ENCODE results near the gene GPC2.

DNA sequence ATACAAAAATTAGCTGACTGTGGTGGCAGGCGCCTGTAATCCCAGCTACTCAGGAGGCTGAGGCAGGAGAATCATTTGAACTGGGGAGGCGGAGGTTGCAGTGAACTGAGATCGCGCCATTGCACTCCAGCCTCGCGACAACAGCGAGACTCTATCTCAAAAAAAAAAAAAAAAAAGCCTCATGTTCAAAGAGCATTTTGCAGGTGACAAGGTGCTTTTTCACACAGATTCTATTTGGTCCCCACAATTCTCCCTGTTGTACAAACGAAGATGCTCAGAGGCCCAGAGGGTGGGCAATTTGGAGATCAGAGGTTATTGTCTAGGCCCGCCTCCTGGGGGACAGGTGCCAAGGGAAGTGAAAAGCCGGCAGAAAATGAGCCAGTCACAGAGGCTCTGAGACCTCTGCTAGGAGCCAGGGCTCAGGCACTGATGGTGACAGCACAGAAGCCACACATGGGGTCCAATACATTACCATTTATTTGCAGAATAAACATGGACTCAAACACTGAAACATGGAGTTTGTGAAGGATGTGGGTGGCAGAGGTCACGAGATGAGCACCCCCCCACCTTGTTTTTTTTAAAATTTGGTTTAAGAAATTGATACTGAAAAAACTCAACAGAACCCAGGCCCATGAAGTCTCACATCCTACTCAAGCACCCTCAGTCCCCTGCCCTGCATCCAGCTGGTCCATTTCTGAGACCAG is 7.9 kb downstream of the GPC2 start:
- TF ChIP-seq POLR2A (IDR thresholded peaks at IDR 0.05; ENCODE audit: low read depth, low read length) (no peak), SPI1 (IDR thresholded peaks at IDR 0.05; ENCODE audit: low read depth, low read length) (no peak)
